PFSK-1 (cell line): ENCODE results near the gene PON2.

Experiments used
- FOXP2 ChIP-seq: optimal IDR thresholded peaks from 2 replicates; pipeline ENCODE3; 2011; ENCODE audit warnings: borderline replicate concordance, control low read depth, inconsistent platforms; ENCODE audit not compliant: insufficient read depth; ENCODE audit errors: extremely low read length, extremely low read depth
- POLR2AphosphoS5 ChIP-seq: IDR thresholded peaks from 2 replicates; pipeline ENCODE4 v1.6.1; 2012; ENCODE audit warnings: low read depth, mild to moderate bottlenecking, control low read depth, low read length, moderate library complexity
- REST ChIP-seq, 2 experiments: IDR thresholded peaks; 2 replicates each; pipeline versions ENCODE4 v1.6.1 to v1.8.0; 2011 to 2012; ENCODE audit warnings: low read depth in 2 of 2, low read length in 2 of 2, control low read depth in 1 of 2, inconsistent platforms in 1 of 2, mild to moderate bottlenecking in 1 of 2, moderate library complexity in 1 of 2; ENCODE audit not compliant: insufficient read depth in 1 of 2
- SIN3A ChIP-seq: IDR thresholded peaks from 2 replicates; pipeline ENCODE4 v1.6.1; 2012; ENCODE audit warnings: mild to moderate bottlenecking, low read length, moderate library complexity, borderline replicate concordance; ENCODE audit not compliant: insufficient read depth
- TAF1 ChIP-seq: IDR thresholded peaks from 2 replicates; pipeline ENCODE4 v1.6.1; 2012; ENCODE audit warnings: low read length, control low read depth, borderline replicate concordance; ENCODE audit not compliant: insufficient read depth

PON2 gene

GRCh38 chr7:95424716-95425115 is 10.1 kb downstream of the PON2 start:
- TF ChIP-seq TAF1 (no peak), FOXP2 (no peak), REST (IDR thresholded peaks at IDR 0.05; ENCODE audit: insufficient read depth in 1 of 2, low read depth in 2 of 2, low read length in 2 of 2) (no peak), POLR2AphosphoS5 (no peak), SIN3A (no peak)

- no peak for TF ChIP-seq REST (IDR thresholded peaks at IDR 0.05; ENCODE audit: insufficient read depth in 1 of 2, low read depth in 2 of 2, low read length in 2 of 2)
- TF ChIP-seq FOXP2, result no peak
- no peak for TF ChIP-seq TAF1
- TF ChIP-seq POLR2AphosphoS5, result no peak
- no peak for TF ChIP-seq SIN3A
Observed at GRCh38 chr7:95421847-95422444, 12.9 kb downstream of the PON2 start.

- no peak for TF ChIP-seq POLR2AphosphoS5
- no peak for TF ChIP-seq FOXP2
- no peak for TF ChIP-seq SIN3A
- no peak for TF ChIP-seq REST (IDR thresholded peaks at IDR 0.05; ENCODE audit: insufficient read depth in 1 of 2, low read depth in 2 of 2, low read length in 2 of 2)
Observed at GRCh38 chr7:95421000-95421846, 13.6 kb downstream of the PON2 start.

- TF ChIP-seq REST (IDR thresholded peaks at IDR 0.05; ENCODE audit: insufficient read depth in 1 of 2, low read depth in 2 of 2, low read length in 2 of 2) (no peak), TAF1 (no peak), POLR2AphosphoS5 (no peak), FOXP2 (no peak), SIN3A (no peak)
Observed at GRCh38 chr7:95412075-95412474, 22.8 kb downstream of the PON2 start.
